Breast epithelium (tissue), 4 donors: ENCODE data around the gene CEP120. TPM values are rescaled to one million over a fixed set of nuclear protein-coding genes. Genes with fewer than 3 reads are reported as not detected.

Source experiments
- DNase-seq, 2 donors: peaks; one replicate each; pipeline ENCODE4 v3.0.0-alpha.2; 2019; ENCODE audit warnings: low spot score in 2 of 2
- H3K27ac ChIP-seq, 2 donors: fragments of 200-600 bp; sonication (generic) in 1 of 2; one replicate each; pipeline ENCODE4 v1.5.1; 2016 to 2019; ENCODE audit warnings: mild to moderate bottlenecking in 1 of 2
- H3K27me3 ChIP-seq, 2 donors: fragments of 200-600 bp; sonication (generic) in 1 of 2; one replicate each; pipeline versions ENCODE4 v1.5.1 to v1.6.0; 2017 to 2019; ENCODE audit warnings: control low read depth in 1 of 2, mild to moderate bottlenecking in 1 of 2
- H3K36me3 ChIP-seq: fragments of 200-600 bp; one replicate; pipeline ENCODE4 v1.5.1; 2019
- H3K4me1 ChIP-seq, 2 donors: fragments of 200-600 bp; sonication (generic); one replicate each; pipeline ENCODE4 v1.5.1; 2016 to 2019; ENCODE audit warnings: control low read depth in 1 of 2
- H3K4me3 ChIP-seq, 3 donors: fragments of 200-600 bp; sonication (generic); 1 replicate in 2 of 3; 2 replicates in 1 of 3; pipeline ENCODE4 v1.5.1; 2016 to 2019; ENCODE audit warnings: mild to moderate bottlenecking in 3 of 3, moderate library complexity in 2 of 3
- H3K9me3 ChIP-seq, 2 donors: fragments of 200-600 bp; sonication (generic) in 1 of 2; one replicate each; pipeline ENCODE4 v1.5.1; 2016 to 2019; ENCODE audit warnings: control low read depth in 1 of 2
- POLR2A ChIP-seq: fragments of 450-650 bp; IDR thresholded peaks from one replicate; pipeline ENCODE4 v1.6.1; 2016; ENCODE audit warnings: antibody characterized with exemption, mild to moderate bottlenecking, moderate library complexity
- POLR2AphosphoS5 ChIP-seq, 3 donors: sonication (generic); formaldehyde crosslinking; IDR thresholded peaks; one replicate each; pipeline ENCODE4 v1.6.1; 2017; ENCODE audit warnings: antibody characterized with exemption in 3 of 3
- intact Hi-C: fragments of 100-400 bp; cut with DNase I; formaldehyde crosslinking; loops from one replicate; pipeline ENCODE4 v1.15.1; 2023; ENCODE audit warnings: low total_unique reads
- total RNA-seq, 3 donors: library from RNA; depleted of rRNA; stranded (reverse); fragments of >200 nt; gene quantifications; one replicate each; pipeline ENCODE4 v1.1.0, GENCODE V29; 2016
- TF ChIP-seq, protein P1 (sequence below), 3 donors: fragments of 450-650 bp; IDR thresholded peaks; one replicate each; pipeline ENCODE4 v1.5.1; 2016 to 2017; ENCODE audit warnings: antibody characterized with exemption in 3 of 3, mild to moderate bottlenecking in 3 of 3, moderate library complexity in 3 of 3

The CEP120 gene
- total RNA-seq, 3 donors from 2014 or later, result 18.7 to 30.7 (median 23.3) TPM

- no peak for DNase-seq
- Histone ChIP-seq H3K27me3 (no peaks in the 10 kb centered on the region), H3K4me3 (no peak overlapping the region), H3K36me3 (no peaks in the 10 kb centered on the region), H3K9me3 (no peaks in the 10 kb centered on the region), H3K4me1 (no peaks in the 10 kb centered on the region), H3K27ac (no peak overlapping the region)
- intact Hi-C loops, result no loop called here
- TF ChIP-seq, protein P1, sequence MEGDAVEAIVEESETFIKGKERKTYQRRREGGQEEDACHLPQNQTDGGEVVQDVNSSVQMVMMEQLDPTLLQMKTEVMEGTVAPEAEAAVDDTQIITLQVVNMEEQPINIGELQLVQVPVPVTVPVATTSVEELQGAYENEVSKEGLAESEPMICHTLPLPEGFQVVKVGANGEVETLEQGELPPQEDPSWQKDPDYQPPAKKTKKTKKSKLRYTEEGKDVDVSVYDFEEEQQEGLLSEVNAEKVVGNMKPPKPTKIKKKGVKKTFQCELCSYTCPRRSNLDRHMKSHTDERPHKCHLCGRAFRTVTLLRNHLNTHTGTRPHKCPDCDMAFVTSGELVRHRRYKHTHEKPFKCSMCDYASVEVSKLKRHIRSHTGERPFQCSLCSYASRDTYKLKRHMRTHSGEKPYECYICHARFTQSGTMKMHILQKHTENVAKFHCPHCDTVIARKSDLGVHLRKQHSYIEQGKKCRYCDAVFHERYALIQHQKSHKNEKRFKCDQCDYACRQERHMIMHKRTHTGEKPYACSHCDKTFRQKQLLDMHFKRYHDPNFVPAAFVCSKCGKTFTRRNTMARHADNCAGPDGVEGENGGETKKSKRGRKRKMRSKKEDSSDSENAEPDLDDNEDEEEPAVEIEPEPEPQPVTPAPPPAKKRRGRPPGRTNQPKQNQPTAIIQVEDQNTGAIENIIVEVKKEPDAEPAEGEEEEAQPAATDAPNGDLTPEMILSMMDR (IDR thresholded peaks at IDR 0.05), result no peak
- no peak for TF ChIP-seq POLR2AphosphoS5 (IDR thresholded peaks at IDR 0.05)
These were observed 125.3 kb downstream of the CEP120 start for GRCh38 chr5:123297866-123298265.

GRCh38 chr5:123297198-123297831 is 125.9 kb downstream of the CEP120 start:
- Histone ChIP-seq H3K4me1 (no peaks in the 10 kb centered on the region), H3K27ac (no peak overlapping the region), H3K27me3 (no peaks in the 10 kb centered on the region), H3K36me3 (no peaks in the 10 kb centered on the region), H3K9me3 (no peaks in the 10 kb centered on the region), H3K4me3 (no peak overlapping the region)
- TF ChIP-seq, protein P1 (IDR thresholded peaks at IDR 0.05), result no peak
- TF ChIP-seq POLR2AphosphoS5 (IDR thresholded peaks at IDR 0.05) (no peak), POLR2A (no peak)
- intact Hi-C loops, result no loop called here
- no peak for DNase-seq

Other genes starting within 250 kb of the CEP120 start
- gene CSNK1G3, start 88.8 kb upstream of the CEP120 start, total RNA-seq, result 10 to 100 TPM; 37.8 to 77.3 (median 55.7) TPM